Measurements from ENCODE around the gene FAM9C. TPM values are rescaled to one million over a fixed set of nuclear protein-coding genes. Genes with fewer than 3 reads are reported as not detected.
"Not testable (repeated sequence)": the region's sequence is repeated elsewhere in the genome, so short reads cannot be mapped to it uniquely, and the experiment has no call there.

FAM9C gene
- total RNA-seq, 4 donors from 2014 or later: not detected

DNA sequence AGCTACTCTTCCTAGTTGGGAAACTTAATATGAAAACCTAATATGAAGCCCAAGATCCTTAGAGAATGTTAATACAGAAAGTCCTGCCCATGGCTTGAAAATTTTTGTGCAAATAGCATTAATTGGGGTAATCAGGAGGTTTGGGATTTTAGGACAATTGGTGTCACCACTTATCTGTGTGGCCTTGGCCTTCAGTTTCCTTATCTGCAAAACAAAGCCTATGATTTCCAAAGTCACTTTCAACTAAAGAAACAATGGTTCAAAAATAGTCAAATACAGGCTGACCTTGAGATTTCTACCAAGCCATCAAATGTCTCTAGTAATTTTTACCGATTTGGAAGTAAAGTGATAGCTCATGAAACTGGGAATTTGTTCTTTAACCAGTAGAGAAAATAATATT, 40.2 kb upstream of the FAM9C start:
- WGBS, 2 donors: 71 to 94% methylated on average over 1 of the region's 1 CpG
- no peak for DNase-seq (ENCODE audit: low spot score in 2 of 2)
- H3K4me3 ChIP-seq (ENCODE audit: low read depth, poor library complexity, severe bottlenecking): no peak overlapping the region
- intact Hi-C loops (cut with DNase I; ENCODE audit: low total_unique reads): no loop called here
- TF ChIP-seq, protein P1, sequence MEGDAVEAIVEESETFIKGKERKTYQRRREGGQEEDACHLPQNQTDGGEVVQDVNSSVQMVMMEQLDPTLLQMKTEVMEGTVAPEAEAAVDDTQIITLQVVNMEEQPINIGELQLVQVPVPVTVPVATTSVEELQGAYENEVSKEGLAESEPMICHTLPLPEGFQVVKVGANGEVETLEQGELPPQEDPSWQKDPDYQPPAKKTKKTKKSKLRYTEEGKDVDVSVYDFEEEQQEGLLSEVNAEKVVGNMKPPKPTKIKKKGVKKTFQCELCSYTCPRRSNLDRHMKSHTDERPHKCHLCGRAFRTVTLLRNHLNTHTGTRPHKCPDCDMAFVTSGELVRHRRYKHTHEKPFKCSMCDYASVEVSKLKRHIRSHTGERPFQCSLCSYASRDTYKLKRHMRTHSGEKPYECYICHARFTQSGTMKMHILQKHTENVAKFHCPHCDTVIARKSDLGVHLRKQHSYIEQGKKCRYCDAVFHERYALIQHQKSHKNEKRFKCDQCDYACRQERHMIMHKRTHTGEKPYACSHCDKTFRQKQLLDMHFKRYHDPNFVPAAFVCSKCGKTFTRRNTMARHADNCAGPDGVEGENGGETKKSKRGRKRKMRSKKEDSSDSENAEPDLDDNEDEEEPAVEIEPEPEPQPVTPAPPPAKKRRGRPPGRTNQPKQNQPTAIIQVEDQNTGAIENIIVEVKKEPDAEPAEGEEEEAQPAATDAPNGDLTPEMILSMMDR (IDR thresholded peaks at IDR 0.05): no peak
- TF ChIP-seq POLR2A (IDR thresholded peaks at IDR 0.05): no peak

DNA sequence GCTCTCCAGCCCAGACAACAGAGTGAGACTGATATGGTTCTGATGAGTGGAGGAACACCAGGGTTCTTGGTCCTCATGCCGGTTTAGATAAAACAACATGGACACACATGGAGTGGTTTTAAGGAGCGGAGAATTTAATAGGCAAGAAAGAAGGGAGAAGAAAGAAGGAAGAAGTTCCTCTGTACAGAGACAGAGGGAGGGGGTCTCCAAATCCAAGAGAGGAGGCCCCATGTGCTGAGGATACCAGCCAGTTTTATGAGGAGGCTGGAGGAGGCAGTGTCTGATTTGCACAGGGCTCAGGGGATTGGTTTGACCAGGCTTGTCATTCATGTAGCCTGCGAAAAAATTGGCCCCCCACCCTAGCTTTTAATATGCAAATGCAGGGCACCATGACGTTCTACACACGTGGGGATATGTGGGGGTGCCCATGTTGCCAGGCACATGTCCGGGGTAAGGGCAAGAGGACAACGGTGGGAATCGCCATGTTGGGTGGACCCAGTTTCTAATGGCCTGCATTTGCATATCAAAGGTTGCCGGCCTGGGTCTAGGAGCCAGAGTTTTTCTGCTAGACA, 39.4 kb upstream of the FAM9C start:
- H3K4me3 ChIP-seq (ENCODE audit: low read depth, poor library complexity, severe bottlenecking); intact Hi-C loops (cut with DNase I; ENCODE audit: low total_unique reads); DNase-seq (ENCODE audit: low spot score in 2 of 2): not testable (repeated sequence)
- WGBS, 2 donors: 77 to 90% methylated on average over 6 to 9 of the region's 9 CpGs

DNA sequence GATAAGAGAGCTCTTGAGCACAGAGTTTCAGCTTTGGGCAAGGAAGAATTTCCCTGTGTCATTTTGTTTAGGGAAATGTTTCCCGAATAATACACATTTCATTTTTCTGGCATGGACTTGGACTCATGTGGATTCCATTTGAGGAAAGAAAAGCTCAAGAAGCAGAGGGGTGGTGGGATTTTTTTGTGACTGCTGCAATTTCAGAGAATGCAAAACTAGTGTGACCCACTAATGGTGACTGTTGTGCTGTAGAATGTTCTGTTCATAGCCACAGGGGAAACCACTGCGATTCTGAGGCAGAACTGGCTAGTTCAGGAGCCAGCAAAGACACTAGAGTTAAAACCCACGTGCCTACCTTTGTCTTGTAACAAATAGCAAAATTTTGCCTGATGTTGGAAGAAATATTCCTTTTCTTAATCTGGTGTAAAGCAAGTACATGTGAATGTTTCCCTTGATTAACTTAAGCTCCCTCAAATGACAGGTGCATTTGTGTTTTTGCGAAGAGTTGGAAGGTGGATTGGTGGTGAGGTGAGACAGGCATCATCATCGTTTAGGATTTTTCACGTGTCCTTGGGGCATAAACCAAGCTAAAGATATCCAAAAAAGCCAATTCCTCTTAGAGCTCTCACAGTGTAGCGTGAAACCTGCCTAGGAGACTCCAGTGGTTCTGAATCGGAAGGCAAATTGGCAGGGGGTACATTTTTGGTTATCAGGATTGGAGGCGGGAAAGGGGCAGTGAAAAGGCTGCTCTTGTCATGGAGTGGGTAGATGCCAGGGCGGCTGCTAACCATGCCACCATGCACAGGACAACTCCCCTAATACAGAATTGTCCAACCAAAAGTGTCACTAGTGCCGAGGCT, 38.0 kb upstream of the FAM9C start:
- DNase-seq (ENCODE audit: low spot score in 2 of 2): no peak
- intact Hi-C loops (cut with DNase I; ENCODE audit: low total_unique reads): no loop called here
- TF ChIP-seq POLR2A (IDR thresholded peaks at IDR 0.05): no peak
- TF ChIP-seq, protein P1 (IDR thresholded peaks at IDR 0.05): no peak
- 68 to 83% methylated on average over 11 of the region's 11 CpGs for WGBS, 2 donors
- no peak overlapping the region for H3K4me3 ChIP-seq (ENCODE audit: low read depth, poor library complexity, severe bottlenecking)

DNA sequence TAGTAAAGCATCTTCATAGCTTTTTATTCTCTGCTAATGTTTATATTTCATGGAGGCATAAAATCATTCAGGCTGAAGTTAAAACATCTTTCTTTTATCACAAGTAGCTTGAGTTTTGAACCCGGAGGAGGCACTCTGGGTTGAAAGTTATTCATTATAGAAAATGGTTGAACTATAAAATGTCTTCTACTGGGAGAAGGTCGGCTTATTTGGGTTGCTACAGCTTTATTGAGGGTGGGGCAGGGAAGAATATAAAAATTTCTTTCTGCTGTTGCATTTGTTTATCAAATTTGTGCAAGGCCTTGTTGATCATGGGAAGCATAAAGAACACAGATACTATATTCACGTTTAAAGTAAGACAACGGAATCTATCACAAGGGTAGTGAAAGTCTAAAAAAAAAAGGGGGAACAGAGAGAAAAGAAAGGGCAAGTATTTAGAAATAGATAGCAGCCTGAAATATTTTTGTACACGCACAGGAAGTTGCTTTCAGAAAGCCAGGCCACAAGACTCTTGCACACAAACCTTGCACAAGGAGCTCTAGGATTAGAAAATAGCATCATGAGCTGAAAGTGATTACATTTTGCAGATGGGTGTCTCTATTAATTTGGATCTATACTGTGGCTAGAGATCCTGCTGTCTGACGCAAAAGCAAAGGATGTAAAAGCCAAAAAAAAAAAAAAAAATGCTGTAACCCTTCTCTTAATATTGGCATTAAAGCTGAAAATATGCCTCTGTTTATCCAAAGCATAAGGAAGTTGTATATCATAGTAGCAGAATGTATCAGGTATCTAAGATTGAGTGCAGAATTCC, 37.2 kb upstream of the FAM9C start:
- TF ChIP-seq POLR2A (IDR thresholded peaks at IDR 0.05): no peak
- TF ChIP-seq, protein P1 (IDR thresholded peaks at IDR 0.05): no peak

DNA sequence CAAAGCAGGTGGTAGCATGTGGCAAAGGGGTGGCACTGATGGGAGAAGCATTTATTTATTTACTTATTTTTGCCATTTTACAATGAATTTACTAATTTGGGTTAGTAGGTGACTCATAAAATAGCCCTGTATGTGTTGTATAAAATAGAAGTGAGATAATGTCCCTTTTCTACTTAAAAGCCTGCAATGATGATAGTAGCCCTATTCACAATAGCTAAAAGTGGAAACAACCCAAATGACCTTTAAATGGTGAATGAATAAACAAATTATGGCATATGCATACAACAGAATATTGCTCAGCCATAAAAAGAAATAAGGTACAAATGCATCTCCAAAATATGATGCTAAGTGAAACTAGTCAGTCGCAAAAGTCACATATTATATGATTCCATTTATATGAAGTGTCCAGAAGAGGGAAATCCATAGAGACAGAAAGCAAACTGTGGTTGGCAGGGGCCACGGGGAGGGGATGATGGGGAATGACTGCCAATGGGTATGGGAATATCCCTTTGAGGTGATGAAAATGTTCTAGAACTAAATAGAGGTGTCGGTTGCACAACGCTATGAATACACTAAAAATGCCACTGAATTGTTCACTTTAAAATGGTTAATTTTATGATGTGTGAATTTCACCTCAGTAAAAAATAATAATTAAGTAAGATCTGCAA, 35.8 kb upstream of the FAM9C start:
- no peak for DNase-seq (ENCODE audit: low spot score in 2 of 2)
- intact Hi-C loops (cut with DNase I; ENCODE audit: low total_unique reads): no loop called here
- TF ChIP-seq, protein P1 (IDR thresholded peaks at IDR 0.05): no peak
- no peak for TF ChIP-seq POLR2A (IDR thresholded peaks at IDR 0.05)
- no peak overlapping the region for H3K4me3 ChIP-seq (ENCODE audit: low read depth, poor library complexity, severe bottlenecking)
- WGBS, 2 donors: 88 to 90% methylated on average over 4 of the region's 4 CpGs

More for the DNA sequence above, 37.2 kb upstream of the FAM9C start:
- H3K4me3 ChIP-seq (ENCODE audit: low read depth, poor library complexity, severe bottlenecking): no peak overlapping the region
- intact Hi-C loops (cut with DNase I; ENCODE audit: low total_unique reads): no loop called here
- DNase-seq (ENCODE audit: low spot score in 2 of 2): no peak
- WGBS, 2 donors: 63 to 68% methylated on average over 6 of the region's 6 CpGs
